ENCODE data around the gene EPGN.

EPGN gene

DNA sequence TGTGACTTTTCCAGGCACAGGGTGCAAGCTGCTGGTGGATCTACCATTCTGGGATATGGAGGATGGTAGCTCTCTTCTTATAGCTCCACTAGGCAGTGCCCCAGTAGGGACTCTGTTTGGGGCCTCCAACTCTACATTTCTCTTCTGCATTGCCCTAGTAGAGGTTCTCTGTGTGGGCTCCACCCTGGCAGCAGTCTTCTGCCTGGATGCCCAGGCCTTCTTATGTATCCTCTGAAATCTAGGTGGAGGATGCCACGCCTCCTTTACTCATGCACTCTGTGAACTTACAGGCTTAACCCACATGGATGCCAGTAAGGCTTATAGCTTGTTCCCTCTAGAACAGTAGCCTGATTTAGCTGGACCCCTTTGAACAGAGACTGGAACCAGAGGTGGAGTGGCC, 35.8 kb downstream of the EPGN start:
- DNase-seq, result no peak

- DNase-seq, result no peak
Measured at GRCh38 chr4:74353858-74354257, 45.6 kb downstream of the EPGN start.

DNA sequence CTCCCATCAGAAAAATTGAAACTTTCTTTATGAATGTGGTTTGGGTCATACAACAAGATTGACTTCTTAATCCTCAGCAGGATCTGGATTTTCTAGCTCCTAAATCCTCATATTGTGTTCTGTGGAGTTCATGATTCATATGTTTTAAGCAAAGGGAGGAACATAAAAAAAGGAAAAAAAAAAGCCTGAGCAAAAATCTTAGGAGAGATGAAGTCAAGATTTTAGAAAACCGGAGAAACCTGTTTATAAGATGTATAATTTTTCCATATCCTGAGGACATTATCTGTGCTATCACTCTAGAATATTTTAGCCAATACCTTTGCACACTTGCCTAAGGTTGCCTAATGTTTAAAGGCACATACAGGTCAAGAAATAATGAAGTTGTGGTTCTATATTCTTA, 49.7 kb downstream of the EPGN start:
- DNase-seq, result no peak

- DNase-seq, result no peak
Measured at GRCh38 chr4:74361671-74362070, 53.4 kb downstream of the EPGN start.

GRCh38 chr4:74362347-74362746, 54.1 kb downstream of the EPGN start:
- no peak for DNase-seq

- no peak for DNase-seq
Measured at GRCh38 chr4:74364256-74364651, 56.0 kb downstream of the EPGN start.

- DNase-seq, result peak; percentile 20
Measured at GRCh38 chr4:74364652-74365491, 56.6 kb downstream of the EPGN start, which contains the start of gene EREG. TSS of gene EREG (plus strand) at chr4:74365145. CDS start at chr4:74365309, 164 bp downstream.

- peak; percentile 45 for DNase-seq
Measured at GRCh38 chr4:74365761-74366160, 57.5 kb downstream of the EPGN start.

Measured in NCI-H69 (cell line).